Keratinocyte (primary cell): ENCODE results near the gene RAVER1. TPM values are rescaled to one million over a fixed set of nuclear protein-coding genes. Genes with fewer than 3 reads are reported as not detected.

Experiments
- DNase-seq: peaks from one replicate; pipeline ENCODE4 v3.0.0-alpha.2; 2011; ENCODE audit warnings: low read depth, missing footprints, low spot score
- FAIRE-seq: peaks from 2 replicates; lab custom pipeline; 2011; peaks lifted over from hg19 to GRCh38; lab: Jason Lieb, UNC
- H2AFZ ChIP-seq: 2 replicates; pipeline ENCODE4 v1.6.0; 2012; ENCODE audit warnings: low read length, control low read depth, inconsistent platforms; ENCODE audit not compliant: control insufficient read depth
- H3K27ac ChIP-seq: 2 replicates; pipeline ENCODE4 v1.5.1; 2011; ENCODE audit warnings: low read length; ENCODE audit not compliant: control insufficient read depth, insufficient read depth
- H3K27me3 ChIP-seq: 3 replicates; pipeline ENCODE4 v1.6.0; 2011; ENCODE audit warnings: low read length; ENCODE audit not compliant: control insufficient read depth, insufficient read depth; ENCODE audit errors: extremely low read depth
- H3K36me3 ChIP-seq, 2 experiments: 2 replicates in 1 of 2; 3 replicates in 1 of 2; pipeline ENCODE4 v1.5.1; 2011; ENCODE audit warnings: low read length in 2 of 2, mild to moderate bottlenecking in 1 of 2; ENCODE audit not compliant: control insufficient read depth in 2 of 2, insufficient read depth in 2 of 2; ENCODE audit errors: extremely low read depth in 1 of 2
- H3K4me1 ChIP-seq: 3 replicates; pipeline ENCODE4 v1.5.1; 2011; ENCODE audit warnings: low read length; ENCODE audit not compliant: control insufficient read depth, insufficient read depth; ENCODE audit errors: extremely low read depth
- H3K4me2 ChIP-seq: 3 replicates; pipeline ENCODE4 v1.6.0; 2011; ENCODE audit warnings: low read depth, low read length; ENCODE audit not compliant: control insufficient read depth, insufficient read depth; ENCODE audit errors: extremely low read depth
- H3K4me3 ChIP-seq, 3 experiments: fragments of 200-600 bp in 1 of 3; sonication (generic) in 1 of 3; 2 replicates in 2 of 3; 3 replicates in 1 of 3; pipeline ENCODE4 v1.5.1; 2011 to 2016; ENCODE audit warnings: low read length in 3 of 3, mild to moderate bottlenecking in 3 of 3, control low read depth in 2 of 3, inconsistent platforms in 1 of 3, low read depth in 1 of 3, mixed read lengths in 1 of 3, mixed run types in 1 of 3, moderate library complexity in 1 of 3; ENCODE audit not compliant: control insufficient read depth in 2 of 3, insufficient read depth in 2 of 3; ENCODE audit errors: extremely low read depth in 1 of 3
- H3K79me2 ChIP-seq: 2 replicates; pipeline ENCODE4 v1.6.0; 2012; ENCODE audit warnings: low read length; ENCODE audit not compliant: control insufficient read depth, insufficient read depth
- H3K9ac ChIP-seq: 3 replicates; pipeline ENCODE4 v1.6.0; 2011; ENCODE audit warnings: low read length; ENCODE audit not compliant: control insufficient read depth, insufficient read depth; ENCODE audit errors: extremely low read depth
- H3K9me1 ChIP-seq: 3 replicates; pipeline ENCODE4 v1.6.0; 2011; ENCODE audit warnings: low read length; ENCODE audit not compliant: control insufficient read depth, insufficient read depth; ENCODE audit errors: extremely low read depth
- H3K9me3 ChIP-seq: 2 replicates; pipeline ENCODE4 v1.5.1; 2012; ENCODE audit warnings: low read depth, low read length; ENCODE audit not compliant: control insufficient read depth
- H4K20me1 ChIP-seq: 3 replicates; pipeline ENCODE4 v1.6.0; 2011; ENCODE audit warnings: low read length; ENCODE audit not compliant: control insufficient read depth, insufficient read depth; ENCODE audit errors: extremely low read depth
- EZH2 ChIP-seq: IDR thresholded peaks from one replicate; pipeline ENCODE4 v1.6.1; 2012; ENCODE audit warnings: inconsistent platforms, mild to moderate bottlenecking, low read length, moderate library complexity
- dilution Hi-C: fragments of 300-500 bp; cut with MboI; formaldehyde crosslinking; loops from one replicate; pipeline ENCODE4 v1.7.0; 2020; ENCODE audit warnings: low sequenced_read_pairs; ENCODE audit not compliant: extremely low pct_ligation_motif_present
- polyA plus RNA-seq, 5 experiments: library from polyadenylated mRNA; depleted of rRNA in 3 of 5; stranded (reverse) in 3 of 5; stranded (forward) in 1 of 5; unstranded in 1 of 5; fragments of >200 nt; gene quantifications; 1 replicate in 1 of 5; 2 replicates in 3 of 5; 3 replicates in 1 of 5; pipeline versions ENCODE4 v1.2.1 to v1.2.3, GENCODE V29; 2011 to 2012; ENCODE audit warnings: missing spikeins in 2 of 5, low read depth in 1 of 5, low replicate concordance in 1 of 5
- TF ChIP-seq, protein P1 (sequence below), 3 experiments: IDR thresholded peaks in 1 of 3; conservative IDR thresholded peaks in 1 of 3; optimal IDR thresholded peaks in 1 of 3; 2 replicates in 2 of 3; 3 replicates in 1 of 3; pipeline versions ENCODE3 to v1.5.1; 2011; ENCODE audit warnings: low read length in 3 of 3, mild to moderate bottlenecking in 3 of 3, moderate library complexity in 2 of 3, control low read depth in 1 of 3, inconsistent platforms in 1 of 3; ENCODE audit not compliant: insufficient read depth in 2 of 3; ENCODE audit errors: extremely low read depth in 1 of 3

RAVER1 gene
- polyA plus RNA-seq, 1 donor (not counting 4 experiments of a cell fraction or from before 2014, with no cell fraction given), result 0.84 TPM

GRCh38 chr19:10343495-10343894 lies 10.2 kb upstream of the RAVER1 start:
- no peak overlapping the region for H3K4me3 ChIP-seq
- H3K9me3 ChIP-seq, result no peaks in the 10 kb centered on the region
- no peak overlapping the region for H3K9ac ChIP-seq
- H3K4me2 ChIP-seq, result no peak overlapping the region
- DNase-seq (no peak), FAIRE-seq (no peak)
- TF ChIP-seq, protein P1, sequence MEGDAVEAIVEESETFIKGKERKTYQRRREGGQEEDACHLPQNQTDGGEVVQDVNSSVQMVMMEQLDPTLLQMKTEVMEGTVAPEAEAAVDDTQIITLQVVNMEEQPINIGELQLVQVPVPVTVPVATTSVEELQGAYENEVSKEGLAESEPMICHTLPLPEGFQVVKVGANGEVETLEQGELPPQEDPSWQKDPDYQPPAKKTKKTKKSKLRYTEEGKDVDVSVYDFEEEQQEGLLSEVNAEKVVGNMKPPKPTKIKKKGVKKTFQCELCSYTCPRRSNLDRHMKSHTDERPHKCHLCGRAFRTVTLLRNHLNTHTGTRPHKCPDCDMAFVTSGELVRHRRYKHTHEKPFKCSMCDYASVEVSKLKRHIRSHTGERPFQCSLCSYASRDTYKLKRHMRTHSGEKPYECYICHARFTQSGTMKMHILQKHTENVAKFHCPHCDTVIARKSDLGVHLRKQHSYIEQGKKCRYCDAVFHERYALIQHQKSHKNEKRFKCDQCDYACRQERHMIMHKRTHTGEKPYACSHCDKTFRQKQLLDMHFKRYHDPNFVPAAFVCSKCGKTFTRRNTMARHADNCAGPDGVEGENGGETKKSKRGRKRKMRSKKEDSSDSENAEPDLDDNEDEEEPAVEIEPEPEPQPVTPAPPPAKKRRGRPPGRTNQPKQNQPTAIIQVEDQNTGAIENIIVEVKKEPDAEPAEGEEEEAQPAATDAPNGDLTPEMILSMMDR (optimal IDR thresholded peaks at IDR 0.05 in 1 of 3, IDR thresholded peaks at IDR 0.05 in 1 of 3, conservative IDR thresholded peaks at IDR 0.05 in 1 of 3; ENCODE audit: extremely low read depth in 1 of 3, insufficient read depth in 2 of 3, low read length in 3 of 3), result no peak
- no peak for TF ChIP-seq EZH2
- no peaks in the 10 kb centered on the region for H4K20me1 ChIP-seq
- H3K4me1 ChIP-seq, result no peaks in the 10 kb centered on the region
- H3K9me1 ChIP-seq, result no peaks in the 10 kb centered on the region
- no peaks in the 10 kb centered on the region for H3K36me3 ChIP-seq
- no peaks in the 10 kb centered on the region for H3K79me2 ChIP-seq
- H3K27me3 ChIP-seq, result no peaks in the 10 kb centered on the region
- dilution Hi-C loops, result no loop called here
- H3K27ac ChIP-seq, result no peak overlapping the region
- H2AFZ ChIP-seq, result no peak overlapping the region

DNA sequence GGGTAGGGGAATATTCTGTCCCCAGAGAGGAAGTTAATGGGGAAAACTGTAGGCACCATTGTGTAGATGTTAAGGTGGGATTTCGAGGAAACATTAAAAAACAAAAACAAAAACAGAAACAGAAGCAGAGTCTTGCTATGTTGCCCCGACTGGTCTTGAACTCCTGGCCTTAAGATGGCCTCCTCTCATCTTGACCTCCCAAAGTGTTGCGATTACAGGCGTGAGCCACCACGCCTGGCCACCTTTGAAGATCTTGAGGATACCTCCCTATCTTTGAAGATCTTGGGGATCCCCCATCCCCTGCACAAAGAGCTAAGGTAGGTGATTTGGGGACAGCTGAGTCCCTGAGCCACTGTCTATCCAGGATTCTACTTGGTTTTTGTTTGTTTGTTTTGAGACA lies 6.6 kb upstream of the RAVER1 start:
- no peaks in the 10 kb centered on the region for H3K27me3 ChIP-seq
- no peaks in the 10 kb centered on the region for H3K9me3 ChIP-seq
- dilution Hi-C loops, result no loop called here
- no peaks in the 10 kb centered on the region for H3K79me2 ChIP-seq
- no peaks in the 10 kb centered on the region for H4K20me1 ChIP-seq
- DNase-seq (no peak), FAIRE-seq (no peak)
- no peaks in the 10 kb centered on the region for H3K36me3 ChIP-seq
- no peak overlapping the region for H3K4me2 ChIP-seq
- TF ChIP-seq, protein P1 (optimal IDR thresholded peaks at IDR 0.05 in 1 of 3, IDR thresholded peaks at IDR 0.05 in 1 of 3, conservative IDR thresholded peaks at IDR 0.05 in 1 of 3; ENCODE audit: extremely low read depth in 1 of 3, insufficient read depth in 2 of 3, low read length in 3 of 3), result no peak
- TF ChIP-seq EZH2, result no peak
- no peaks in the 10 kb centered on the region for H3K4me1 ChIP-seq
- H3K9me1 ChIP-seq, result no peaks in the 10 kb centered on the region
- no peak overlapping the region for H3K4me3 ChIP-seq
- H2AFZ ChIP-seq, result no peak overlapping the region
- no peak overlapping the region for H3K9ac ChIP-seq
- no peak overlapping the region for H3K27ac ChIP-seq
